Adrenal gland (tissue), 12 donors: Measurements from ENCODE around the gene ALPK1. TPM values are rescaled to one million over a fixed set of nuclear protein-coding genes. Genes with fewer than 3 reads are reported as not detected.
"Not testable (repeated sequence)": the region's sequence is repeated elsewhere in the genome, so short reads cannot be mapped to it uniquely, and the experiment has no call there.

Experiments used
- DNase-seq, 7 donors: peaks; one replicate each; pipeline ENCODE4 v3.0.0-alpha.2; 2019 to 2020
- H3K27ac ChIP-seq, 5 donors: fragments of 200-600 bp; sonication (generic) in 4 of 5; 1 replicate in 3 of 5; 2 replicates in 2 of 5; pipeline versions ENCODE4 v1.5.1 to v1.8.0; 2016 to 2020; ENCODE audit warnings: mild to moderate bottlenecking in 1 of 5
- H3K27me3 ChIP-seq: fragments of 200-600 bp; 2 replicates; pipeline ENCODE4 v1.8.0; 2021
- H3K36me3 ChIP-seq, 2 donors: fragments of 200-600 bp; replicated peaks in 1 of 2; 1 replicate in 1 of 2; 2 replicates in 1 of 2; pipeline versions ENCODE4 v1.5.1 to v1.8.0; 2018 to 2022
- H3K4me1 ChIP-seq, 2 donors: fragments of 200-600 bp; replicated peaks in 1 of 2; 1 replicate in 1 of 2; 2 replicates in 1 of 2; pipeline versions ENCODE4 v1.5.1 to v1.8.0; 2018 to 2021
- H3K4me3 ChIP-seq, 4 donors: fragments of 200-600 bp; sonication (generic) in 3 of 4; one replicate each; pipeline ENCODE4 v1.5.1; 2016 to 2018
- H3K9me3 ChIP-seq, 3 donors: fragments of 200-600 bp; sonication (generic) in 1 of 3; replicated peaks in 1 of 3; 1 replicate in 2 of 3; 2 replicates in 1 of 3; pipeline versions ENCODE4 v1.5.1 to v1.8.0; 2016 to 2021
- CTCF ChIP-seq, 6 experiments: fragments of 450-650 bp in 4 of 6; fragments of 200-600 bp in 2 of 6; sonication (generic) in 1 of 6; IDR thresholded peaks; 1 replicate in 5 of 6; 2 replicates in 1 of 6; pipeline versions ENCODE4 v1.5.1 to v1.8.0; 2016 to 2021; ENCODE audit warnings: antibody characterized with exemption in 6 of 6, mild to moderate bottlenecking in 2 of 6, moderate library complexity in 1 of 6
- POLR2A ChIP-seq, 2 donors: fragments of 450-650 bp; IDR thresholded peaks; one replicate each; pipeline ENCODE4 v1.6.1; 2017; ENCODE audit warnings: antibody characterized with exemption in 2 of 2, mild to moderate bottlenecking in 2 of 2, moderate library complexity in 1 of 2
- WGBS, 4 donors: extraction: QIAGEN DNeasy Blood & Tissue Kit in 2 of 4; methylation state at CpG; one replicate each; pipeline versions ENCODE4 v1.1.5 to v1.1.7; 2013 to 2017; 5-methylcytosine and 5-hydroxymethylcytosine counted together
- intact Hi-C, 2 donors: fragments of 100-400 bp; cut with DNase I; formaldehyde crosslinking; loops; one replicate each; pipeline versions ENCODE4 v1.14.1 to v1.15.0; 2022 to 2023
- polyA plus RNA-seq, 3 donors: library from polyadenylated mRNA; stranded (reverse); fragments of 200-250 nt in 2 of 3; fragments of 350-450 nt in 1 of 3; fragmentation: Illumina TruSeq in 1 of 3; extraction: RNeasy Lipid Tissue Mini Kit (QIAGEN cat#74804) in 1 of 3; gene quantifications; one replicate each; pipeline ENCODE4 v1.2.3, GENCODE V29; 2013 to 2014
- total RNA-seq, 9 donors: library from RNA; depleted of rRNA in 4 of 9; stranded (reverse); fragments of >200 nt in 4 of 9; fragments of 120-200 nt in 1 of 9; fragmentation: NEBNext Ultra II Directional in 1 of 9; extraction: Animal tissue kit (Norgen Biotek cat#: 25700) in 1 of 9; gene quantifications; one replicate each; pipeline versions ENCODE4 v1.1.0 to v1.2.4, GENCODE V29; 2013 to 2023
- donor health status: healthy with polysubstance abuse.
- donor health status: Bipolar disorder and iron deficiency.
- donor health status: DM: yes; HTN: yes; CAD: no.
- donor health status: DM: no; HTN: no; CAD: no.
- donor health status: DM: no; HTN: no; CAD: no.
- donor health status: DM: yes; HTN: yes; CAD: no.

The ALPK1 gene
- total and polyA plus RNA-seq, 12 donors, result 6.0 to 50.4 (median 14.4) TPM

GRCh38 chr4:112280386-112281056 lies 16.6 kb upstream of the ALPK1 start:
- DNase-seq, result no peak
- Histone ChIP-seq H3K9me3 (no peaks in the 10 kb centered on the region), H3K4me3 (no peak overlapping the region), H3K27me3 (no peaks in the 10 kb centered on the region), H3K27ac (no peak overlapping the region), H3K36me3 (no peaks in the 10 kb centered on the region), H3K4me1 (peaks cover 4 to 27% of the 10 kb centered on the region in 2 donors)
- 83 to 96% (median 89%) methylated on average over 5 of the region's 5 CpGs for WGBS, 4 donors
- intact Hi-C loops, result no loop called here
- no peak for TF ChIP-seq CTCF (IDR thresholded peaks at IDR 0.05)
- TF ChIP-seq POLR2A (IDR thresholded peaks at IDR 0.05), result no peak

GRCh38 chr4:112281895-112282398 lies 15.2 kb upstream of the ALPK1 start:
- H3K36me3 ChIP-seq, H3K27ac ChIP-seq, H3K9me3 ChIP-seq, DNase-seq, H3K4me3 ChIP-seq, intact Hi-C loops, H3K27me3 ChIP-seq: not testable (repeated sequence)
- WGBS, 4 donors, result 82 to 100% (median 93%) methylated on average over 2 of the region's 2 CpGs
- H3K4me1 ChIP-seq, result peaks cover 4 to 27% of the 10 kb centered on the region in 2 donors

GRCh38 chr4:112282860-112283667 lies 14.1 kb upstream of the ALPK1 start:
- no peaks in the 10 kb centered on the region for H3K36me3 ChIP-seq
- no peak overlapping the region for H3K27ac ChIP-seq
- peaks cover 4 to 27% of the 10 kb centered on the region in 2 donors for H3K4me1 ChIP-seq
- DNase-seq, result no peak
- 60 to 68% (median 65%) methylated on average over 4 of the region's 4 CpGs for WGBS, 4 donors
- TF ChIP-seq CTCF (IDR thresholded peaks at IDR 0.05), result no peak
- no peak for TF ChIP-seq POLR2A (IDR thresholded peaks at IDR 0.05)
- H3K27me3 ChIP-seq, result no peaks in the 10 kb centered on the region
- no peaks in the 10 kb centered on the region for H3K9me3 ChIP-seq
- H3K4me3 ChIP-seq, result peak overlapping the region in 1 of 4 donors; percentile 1
- intact Hi-C loops, result no loop called here

- intact Hi-C loops, result no loop called here
- WGBS, 4 donors, result 49 to 77% (median 60%) methylated on average over 6 of the region's 6 CpGs
- Histone ChIP-seq H3K4me1 (peaks cover 4 to 27% of the 10 kb centered on the region in 2 donors), H3K36me3 (no peaks in the 10 kb centered on the region), H3K27me3 (no peaks in the 10 kb centered on the region), H3K4me3 (peak overlapping the region in 1 of 4 donors; percentile 81), H3K27ac (peak overlapping the region in 1 of 5 donors; percentile 27), H3K9me3 (no peaks in the 10 kb centered on the region)
- TF ChIP-seq POLR2A (IDR thresholded peaks at IDR 0.05) (no peak), CTCF (IDR thresholded peaks at IDR 0.05) (no peak)
- DNase-seq, result no peak
Measured at GRCh38 chr4:112284166-112284565, 13.0 kb upstream of the ALPK1 start.
